HL-60/S4 treated with phorbol 12-myristate 13-acetate at 8.2 ng/mL for 4 days and 3 days (cell line): ENCODE data around the gene UVRAG.

Source experiments
- in situ Hi-C: fragments of 300-500 bp; cut with MboI; formaldehyde crosslinking; loops from 2 replicates; pipeline ENCODE4 v1.15.0; 2022; ENCODE audit warnings: low sequenced_read_pairs

Gene UVRAG

GRCh38 chr11:75814677-75815344, at the start of gene UVRAG:
Gene UVRAG, plus strand, starts transcription at chr11:75815210. Its CDS starts 198 bp downstream, at chr11:75815408.
- in situ Hi-C loops: no loop called here

GRCh38 chr11:75766443-75767227, 48.4 kb upstream of the UVRAG start:
- in situ Hi-C loops: no loop called here

- in situ Hi-C loops: no loop called here
Measured at GRCh38 chr11:75767228-75767572, 47.8 kb upstream of the UVRAG start.

GRCh38 chr11:75767793-75768111, 47.3 kb upstream of the UVRAG start:
- in situ Hi-C loops: no loop called here

GRCh38 chr11:75768112-75768908, 46.7 kb upstream of the UVRAG start, which contains the start of gene DGAT2:
Gene DGAT2, plus strand, starts transcription at chr11:75768778. Its CDS starts 214 bp downstream, at chr11:75768992.
- in situ Hi-C loops: no loop called here

DNA sequence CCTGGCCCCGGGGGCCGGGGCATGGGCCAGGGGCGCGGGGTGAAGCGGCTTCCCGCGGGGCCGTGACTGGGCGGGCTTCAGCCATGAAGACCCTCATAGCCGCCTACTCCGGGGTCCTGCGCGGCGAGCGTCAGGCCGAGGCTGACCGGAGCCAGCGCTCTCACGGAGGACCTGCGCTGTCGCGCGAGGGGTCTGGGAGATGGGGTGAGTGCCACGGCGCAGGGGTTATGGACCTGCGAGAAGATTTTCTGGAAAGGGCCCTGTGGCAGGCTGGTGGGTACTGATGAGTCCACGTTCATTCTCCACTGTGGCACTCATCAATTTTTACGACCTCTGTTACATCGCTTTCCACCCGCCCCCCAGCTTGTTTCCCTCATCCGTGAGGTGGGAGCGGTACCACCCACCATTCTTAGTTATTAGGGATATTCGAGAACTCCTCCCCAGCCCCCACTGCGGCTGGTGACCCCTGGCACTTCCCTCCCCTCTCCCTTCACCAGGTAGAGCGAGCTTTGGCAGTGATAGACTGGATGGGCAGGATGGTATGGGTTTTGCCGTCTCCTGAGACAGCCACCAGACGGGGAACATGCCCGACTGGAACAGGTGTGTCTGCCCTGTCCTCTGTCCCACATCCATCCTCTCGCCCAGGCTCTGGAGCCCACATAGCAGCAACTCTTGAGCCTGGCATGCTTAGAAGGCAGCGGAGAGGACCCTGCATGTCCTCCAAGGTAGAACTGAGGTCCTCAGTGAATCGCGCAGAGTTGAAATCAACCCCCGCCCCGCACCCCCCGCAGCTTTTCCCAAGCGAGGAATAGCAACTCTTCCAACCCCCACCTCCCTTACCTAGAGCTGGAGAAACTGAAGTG, 45.9 kb upstream of the UVRAG start:
- in situ Hi-C loops: no loop called here

- in situ Hi-C loops: no loop called here
Measured at GRCh38 chr11:75770102-75770501, 44.9 kb upstream of the UVRAG start.

GRCh38 chr11:75771646-75772410, 43.2 kb upstream of the UVRAG start:
- in situ Hi-C loops: no loop called here

DNA sequence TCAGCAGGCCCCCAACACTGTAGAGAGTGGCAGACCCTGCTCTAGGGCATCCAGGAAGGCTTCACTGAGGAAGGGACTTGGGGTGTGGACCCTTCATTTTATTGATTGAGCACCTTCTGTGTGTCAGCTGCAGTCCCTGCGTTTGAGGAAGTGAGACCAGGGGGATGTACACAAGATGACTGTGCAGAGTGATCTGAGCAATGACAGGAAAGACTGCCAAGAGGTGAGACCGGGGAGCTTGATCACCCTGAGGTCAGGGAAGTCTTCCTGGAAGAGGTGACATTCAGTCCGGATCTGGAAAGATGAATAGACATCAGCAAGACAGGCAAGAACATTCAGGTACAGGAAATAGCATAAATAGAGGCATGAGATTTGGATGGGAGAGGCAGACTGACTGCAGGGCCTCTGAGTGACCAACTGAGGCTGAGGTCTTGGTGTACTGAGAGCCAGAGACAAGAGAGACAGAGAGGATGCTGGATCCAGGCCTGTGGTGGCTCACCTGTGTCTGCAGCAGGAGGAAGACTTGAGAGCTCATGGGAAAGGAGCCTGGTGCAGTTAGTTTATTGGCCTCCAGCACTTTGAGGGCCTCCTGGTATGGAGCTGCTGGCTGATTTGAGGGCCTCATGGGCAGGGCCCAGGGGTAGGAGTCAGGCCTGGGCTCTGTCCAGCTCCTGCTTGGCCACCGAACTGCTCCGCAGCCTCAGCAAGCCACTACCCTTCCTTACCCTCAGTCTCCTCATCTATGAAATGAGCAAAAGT, 41.2 kb upstream of the UVRAG start:
- in situ Hi-C loops: no loop called here

DNA sequence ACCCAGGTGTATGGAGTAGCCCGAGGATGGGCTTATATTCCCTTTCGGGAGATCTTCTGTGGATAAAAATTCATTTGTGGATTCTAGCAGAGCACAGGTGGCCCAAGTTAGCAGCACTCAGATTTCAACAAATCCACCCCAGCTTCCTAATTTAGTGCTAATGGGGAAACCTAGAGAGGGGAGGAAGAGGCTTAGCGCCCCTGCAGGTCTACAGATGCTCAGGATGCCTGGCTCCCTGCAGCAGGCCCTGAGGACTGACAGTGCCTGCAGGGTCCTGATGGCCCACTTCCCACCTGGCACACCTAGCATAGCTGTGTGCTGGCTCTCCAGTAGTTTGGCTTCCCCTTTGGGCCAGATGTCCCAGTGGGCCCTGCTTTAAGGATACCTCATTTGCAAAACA, 40.0 kb upstream of the UVRAG start:
- in situ Hi-C loops: no loop called here

GRCh38 chr11:75776546-75776945, 38.5 kb upstream of the UVRAG start:
- in situ Hi-C loops: no loop called here

- in situ Hi-C loops: no loop called here
Measured at GRCh38 chr11:75777461-75778110, 37.4 kb upstream of the UVRAG start.

GRCh38 chr11:75778962-75779361, 36.0 kb upstream of the UVRAG start:
- in situ Hi-C loops: no loop called here

- in situ Hi-C loops: no loop called here
Measured at GRCh38 chr11:75779960-75780359, 35.0 kb upstream of the UVRAG start.

DNA sequence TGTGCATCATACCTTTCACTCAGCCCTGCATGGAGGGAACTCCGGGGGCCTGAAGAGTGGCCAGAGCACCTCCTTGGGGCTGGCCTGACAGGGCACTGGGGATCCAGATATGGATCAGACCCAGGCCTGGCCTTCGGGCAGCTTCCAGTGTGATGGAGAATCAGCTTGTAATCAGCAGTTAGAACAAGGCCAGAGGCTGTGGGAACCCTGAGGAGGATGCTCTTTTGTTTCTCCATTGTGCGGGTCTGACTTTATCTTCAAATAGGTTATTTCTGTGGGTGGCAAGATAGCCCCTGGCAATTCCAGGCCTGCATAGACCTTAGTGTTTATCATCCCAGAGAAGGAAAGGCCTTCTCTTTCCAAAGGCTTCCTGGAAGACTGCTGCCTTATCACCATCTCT, 34.1 kb upstream of the UVRAG start:
- in situ Hi-C loops: no loop called here

- in situ Hi-C loops: no loop called here
Measured at GRCh38 chr11:75781296-75781695, 33.7 kb upstream of the UVRAG start.

DNA sequence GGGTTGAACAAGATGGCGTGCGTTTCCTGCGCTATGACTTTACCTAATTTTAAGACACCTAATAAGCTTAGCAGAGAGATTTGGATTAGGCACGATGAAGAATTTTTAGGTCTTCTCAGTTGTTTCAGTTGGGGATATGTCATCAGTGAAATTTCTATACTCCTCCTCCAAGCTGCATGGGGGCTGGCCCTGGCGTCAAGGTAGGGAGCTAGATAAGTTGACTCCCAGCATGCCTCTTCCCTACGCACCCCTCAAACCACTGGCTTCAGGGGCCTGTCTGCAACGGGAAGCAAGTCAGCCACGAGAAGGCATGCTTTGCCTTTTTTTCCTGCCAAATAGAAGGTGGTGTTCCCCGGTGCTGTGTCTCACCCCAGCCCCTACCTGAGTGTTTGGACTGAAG, 33.2 kb upstream of the UVRAG start:
- in situ Hi-C loops: no loop called here

GRCh38 chr11:75782540-75783263, 32.3 kb upstream of the UVRAG start:
- in situ Hi-C loops: no loop called here
